HG03342 (cell line): ENCODE data around the gene SIX1.

Experiments
- ATAC-seq: cut with Tn5 transposase; IDR thresholded peaks from one replicate; pipeline ENCODE4 v1.9.1; 2021; ENCODE audit warnings: mild to moderate bottlenecking, moderate library complexity; ENCODE audit not compliant: unreplicated experiment

SIX1 gene

GRCh38 chr14:60643141-60643462 lies 6.2 kb downstream of the SIX1 start:
- ATAC-seq, result no peak

- ATAC-seq, result no peak
Observed at GRCh38 chr14:60642270-60643140, 6.8 kb downstream of the SIX1 start.

- no peak for ATAC-seq
Observed at GRCh38 chr14:60641742-60642269, 7.5 kb downstream of the SIX1 start.

- ATAC-seq, result no peak
Observed at GRCh38 chr14:60640859-60641741, 8.2 kb downstream of the SIX1 start.

GRCh38 chr14:60639674-60640073 lies 9.6 kb downstream of the SIX1 start:
- no peak for ATAC-seq

GRCh38 chr14:60637479-60638315 lies 11.6 kb downstream of the SIX1 start:
- no peak for ATAC-seq

- ATAC-seq, result no peak
Observed at GRCh38 chr14:60636879-60637478, 12.3 kb downstream of the SIX1 start.

- ATAC-seq, result no peak
Observed at GRCh38 chr14:60634153-60634552, 15.1 kb downstream of the SIX1 start.

- ATAC-seq, result peak; percentile 51
Observed at GRCh38 chr14:60632777-60633176, 16.5 kb downstream of the SIX1 start.

- ATAC-seq, result peak; percentile 65
Observed at GRCh38 chr14:60632257-60632656, 17.0 kb downstream of the SIX1 start.

GRCh38 chr14:60631842-60632241 lies 17.4 kb downstream of the SIX1 start:
- ATAC-seq, result no peak

- ATAC-seq, result no peak
Observed at GRCh38 chr14:60630129-60630528, 19.1 kb downstream of the SIX1 start.

GRCh38 chr14:60628892-60629291 lies 20.4 kb downstream of the SIX1 start:
- no peak for ATAC-seq

GRCh38 chr14:60622917-60623257 lies 26.4 kb downstream of the SIX1 start:
- ATAC-seq, result no peak

GRCh38 chr14:60622210-60622916 lies 26.9 kb downstream of the SIX1 start:
- no peak for ATAC-seq

- ATAC-seq, result no peak
Observed at GRCh38 chr14:60621386-60621785, 27.9 kb downstream of the SIX1 start.

- ATAC-seq, result no peak
Observed at GRCh38 chr14:60618241-60618640, 31.0 kb downstream of the SIX1 start.

- ATAC-seq, result no peak
Observed at GRCh38 chr14:60616461-60616959, 32.8 kb downstream of the SIX1 start.

GRCh38 chr14:60602291-60602690 lies 47.0 kb downstream of the SIX1 start:
- no peak for ATAC-seq

- ATAC-seq, result no peak
Observed at GRCh38 chr14:60599727-60600126, 49.5 kb downstream of the SIX1 start.
